CD4-positive, alpha-beta T cell treated with Interleukin-15 for 1 hour (primary cell): ENCODE results near the gene CLINT1.
A peak's percentile ranks its signal among the peaks of the same experiment; 100 is the strongest.
"Not testable (repeated sequence)": the region's sequence is repeated elsewhere in the genome, so short reads cannot be mapped to it uniquely, and the experiment has no call there.

Experiments used
- DNase-seq: peaks from one replicate; pipeline ENCODE4 v3.0.0-alpha.2; 2020

CLINT1 gene

GRCh38 chr5:157858527-157859226 is at the start of gene CLINT1:
Gene CLINT1 (minus strand): TSS chr5:157859145. CDS start chr5:157858970, 175 bp downstream.
- DNase-seq, result peak; percentile 88

- no peak for DNase-seq
Observed at GRCh38 chr5:157908459-157908858, 49.5 kb upstream of the CLINT1 start.

- no peak for DNase-seq
Observed at GRCh38 chr5:157907479-157907878, 48.5 kb upstream of the CLINT1 start.

- DNase-seq, result no peak
Observed at GRCh38 chr5:157903117-157903450, 44.1 kb upstream of the CLINT1 start.

- no peak for DNase-seq
Observed at GRCh38 chr5:157902449-157903116, 43.6 kb upstream of the CLINT1 start.

GRCh38 chr5:157900644-157901043 is 41.7 kb upstream of the CLINT1 start:
- DNase-seq, result no peak

GRCh38 chr5:157893611-157894010 is 34.7 kb upstream of the CLINT1 start:
- DNase-seq, result no peak

GRCh38 chr5:157892974-157893373 is 34.0 kb upstream of the CLINT1 start:
- DNase-seq, result no peak

GRCh38 chr5:157890836-157891597 is 32.1 kb upstream of the CLINT1 start:
- DNase-seq, result no peak

GRCh38 chr5:157888814-157889532 is 30.0 kb upstream of the CLINT1 start:
- no peak for DNase-seq

- no peak for DNase-seq
Observed at GRCh38 chr5:157886796-157887380, 27.9 kb upstream of the CLINT1 start.

- not testable (repeated sequence) for DNase-seq
Observed at GRCh38 chr5:157885051-157885450, 26.1 kb upstream of the CLINT1 start.

- DNase-seq, result not testable (repeated sequence)
Observed at GRCh38 chr5:157881498-157881897, 22.6 kb upstream of the CLINT1 start.

GRCh38 chr5:157877821-157878220 is 18.9 kb upstream of the CLINT1 start:
- DNase-seq, result no peak

- DNase-seq, result no peak
Observed at GRCh38 chr5:157874861-157875260, 15.9 kb upstream of the CLINT1 start.

GRCh38 chr5:157870837-157871834 is 12.2 kb upstream of the CLINT1 start:
- no peak for DNase-seq

- no peak for DNase-seq
Observed at GRCh38 chr5:157867751-157868387, 8.9 kb upstream of the CLINT1 start.

- DNase-seq, result no peak
Observed at GRCh38 chr5:157866536-157866935, 7.6 kb upstream of the CLINT1 start.

GRCh38 chr5:157865781-157866180 is 6.8 kb upstream of the CLINT1 start:
- no peak for DNase-seq

GRCh38 chr5:157864067-157864466 is 5.1 kb upstream of the CLINT1 start:
- DNase-seq, result no peak
